ENCODE data around the gene TMEM271.
"Not testable (repeated sequence)": the region's sequence is repeated elsewhere in the genome, so short reads cannot be mapped to it uniquely, and the experiment has no call there.

DNA sequence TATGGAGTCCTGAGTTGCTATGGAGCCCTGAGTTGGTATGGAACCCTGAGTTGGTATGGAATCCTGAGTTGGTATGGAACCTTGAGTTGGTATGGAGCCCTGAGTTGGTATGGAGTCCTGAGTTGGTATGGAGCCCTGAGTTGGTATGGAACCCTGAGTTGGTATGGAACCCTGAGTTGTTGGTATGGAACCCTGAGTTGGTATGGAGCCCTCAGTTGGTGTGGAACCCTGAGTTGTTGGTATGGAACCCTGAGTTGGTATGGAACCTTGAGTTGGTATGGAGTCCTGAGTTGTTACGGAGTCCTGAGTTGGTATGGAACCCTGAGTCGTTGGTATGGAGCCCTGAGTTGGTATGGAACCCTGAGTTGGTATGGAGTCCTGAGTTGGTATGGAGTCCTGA lies 13.6 kb downstream of the TMEM271 start:
- TF ChIP-seq, protein P1, sequence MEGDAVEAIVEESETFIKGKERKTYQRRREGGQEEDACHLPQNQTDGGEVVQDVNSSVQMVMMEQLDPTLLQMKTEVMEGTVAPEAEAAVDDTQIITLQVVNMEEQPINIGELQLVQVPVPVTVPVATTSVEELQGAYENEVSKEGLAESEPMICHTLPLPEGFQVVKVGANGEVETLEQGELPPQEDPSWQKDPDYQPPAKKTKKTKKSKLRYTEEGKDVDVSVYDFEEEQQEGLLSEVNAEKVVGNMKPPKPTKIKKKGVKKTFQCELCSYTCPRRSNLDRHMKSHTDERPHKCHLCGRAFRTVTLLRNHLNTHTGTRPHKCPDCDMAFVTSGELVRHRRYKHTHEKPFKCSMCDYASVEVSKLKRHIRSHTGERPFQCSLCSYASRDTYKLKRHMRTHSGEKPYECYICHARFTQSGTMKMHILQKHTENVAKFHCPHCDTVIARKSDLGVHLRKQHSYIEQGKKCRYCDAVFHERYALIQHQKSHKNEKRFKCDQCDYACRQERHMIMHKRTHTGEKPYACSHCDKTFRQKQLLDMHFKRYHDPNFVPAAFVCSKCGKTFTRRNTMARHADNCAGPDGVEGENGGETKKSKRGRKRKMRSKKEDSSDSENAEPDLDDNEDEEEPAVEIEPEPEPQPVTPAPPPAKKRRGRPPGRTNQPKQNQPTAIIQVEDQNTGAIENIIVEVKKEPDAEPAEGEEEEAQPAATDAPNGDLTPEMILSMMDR (IDR thresholded peaks at IDR 0.05) = not testable (repeated sequence)
- not testable (repeated sequence) for TF ChIP-seq POLR2A (IDR thresholded peaks at IDR 0.05)
